ENCODE measurements around the gene PLXDC2.
"Not testable (repeated sequence)": the region's sequence is repeated elsewhere in the genome, so short reads cannot be mapped to it uniquely, and the experiment has no call there.

GRCh38 chr10:20002026-20002425 lies 185.8 kb downstream of the PLXDC2 start:
- not testable (repeated sequence) for TF ChIP-seq POLR2AphosphoS5, CTCF (IDR thresholded peaks at IDR 0.05)
